Stomach (tissue), 4 donors: Measurements from ENCODE around the gene HIBADH.

Experiments used
- CTCF ChIP-seq, 7 experiments: fragments of 450-650 bp in 4 of 7; fragments of 200-600 bp in 3 of 7; sonication (generic) in 3 of 7; IDR thresholded peaks; one replicate each; pipeline ENCODE4 v1.5.1; 2016 to 2019; ENCODE audit warnings: antibody characterized with exemption in 7 of 7, control low read depth in 2 of 7, mild to moderate bottlenecking in 1 of 7
- EP300 ChIP-seq: sonication (generic); formaldehyde crosslinking; IDR thresholded peaks from one replicate; pipeline ENCODE4 v1.6.1; 2017; ENCODE audit warnings: antibody characterized with exemption
- POLR2A ChIP-seq, 4 donors: fragments of 450-650 bp; IDR thresholded peaks; one replicate each; pipeline ENCODE4 v1.6.1; 2016; ENCODE audit warnings: antibody characterized with exemption in 4 of 4, control low read depth in 2 of 4, mild to moderate bottlenecking in 1 of 4, moderate library complexity in 1 of 4
- POLR2AphosphoS5 ChIP-seq, 3 donors: sonication (generic); formaldehyde crosslinking; IDR thresholded peaks; one replicate each; pipeline ENCODE4 v1.6.1; 2016; ENCODE audit warnings: antibody characterized with exemption in 3 of 3

GRCh38 chr7:27608776-27609495 is 53.7 kb downstream of the HIBADH start:
- TF ChIP-seq POLR2A (IDR thresholded peaks at IDR 0.05) (no peak), CTCF (IDR thresholded peaks at IDR 0.05) (no peak), EP300 (no peak), POLR2AphosphoS5 (IDR thresholded peaks at IDR 0.05) (no peak)
